GM12875 (cell line): ENCODE results near the gene FASTK.
A peak's percentile ranks its signal among the peaks of the same experiment; 100 is the strongest.

Source experiments
- H3K4me3 ChIP-seq: one replicate; pipeline ENCODE4 v1.5.1; 2011; ENCODE audit warnings: low read depth, low read length, control low read depth
- TF ChIP-seq, protein P1 (sequence below): IDR thresholded peaks from 2 replicates; pipeline ENCODE4 v1.5.1; 2011; ENCODE audit warnings: low read depth, mild to moderate bottlenecking, control low read depth, inconsistent platforms, low read length, moderate library complexity, borderline replicate concordance; ENCODE audit not compliant: insufficient read depth

Gene FASTK

DNA sequence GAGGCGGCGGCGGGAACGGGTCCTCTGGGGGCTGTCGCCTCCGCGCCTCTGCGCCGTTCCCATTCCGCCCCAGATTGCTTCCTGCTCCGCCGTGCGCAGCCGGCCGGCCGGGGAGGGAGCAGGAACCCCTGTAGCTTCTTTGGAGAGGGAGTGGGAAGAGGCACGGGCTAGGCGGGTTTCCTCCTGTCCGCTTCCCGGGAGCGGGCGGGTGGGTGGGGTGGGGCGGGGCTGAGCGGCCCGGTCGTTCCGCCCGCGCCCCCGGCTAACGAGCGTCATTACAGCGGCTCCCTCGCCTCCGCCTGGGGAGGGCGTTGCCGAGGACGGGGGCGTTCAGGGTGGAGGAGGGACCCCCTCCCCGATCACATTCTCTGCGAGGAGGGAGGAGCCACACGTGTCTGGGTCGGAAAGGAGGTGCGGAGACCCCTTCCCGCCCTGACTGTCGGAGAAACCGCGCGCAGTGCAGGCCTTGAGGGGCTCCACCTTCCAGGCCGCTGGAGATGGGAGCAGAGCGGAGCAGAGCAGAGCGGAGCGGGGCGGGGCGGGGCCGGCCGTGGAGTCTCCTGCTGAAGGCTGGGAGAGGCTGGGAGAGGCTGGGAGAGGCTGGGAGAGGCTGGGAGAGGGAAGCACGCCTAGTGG is 45.4 kb upstream of the FASTK start:
- no peak overlapping the region for H3K4me3 ChIP-seq
- TF ChIP-seq, protein P1, sequence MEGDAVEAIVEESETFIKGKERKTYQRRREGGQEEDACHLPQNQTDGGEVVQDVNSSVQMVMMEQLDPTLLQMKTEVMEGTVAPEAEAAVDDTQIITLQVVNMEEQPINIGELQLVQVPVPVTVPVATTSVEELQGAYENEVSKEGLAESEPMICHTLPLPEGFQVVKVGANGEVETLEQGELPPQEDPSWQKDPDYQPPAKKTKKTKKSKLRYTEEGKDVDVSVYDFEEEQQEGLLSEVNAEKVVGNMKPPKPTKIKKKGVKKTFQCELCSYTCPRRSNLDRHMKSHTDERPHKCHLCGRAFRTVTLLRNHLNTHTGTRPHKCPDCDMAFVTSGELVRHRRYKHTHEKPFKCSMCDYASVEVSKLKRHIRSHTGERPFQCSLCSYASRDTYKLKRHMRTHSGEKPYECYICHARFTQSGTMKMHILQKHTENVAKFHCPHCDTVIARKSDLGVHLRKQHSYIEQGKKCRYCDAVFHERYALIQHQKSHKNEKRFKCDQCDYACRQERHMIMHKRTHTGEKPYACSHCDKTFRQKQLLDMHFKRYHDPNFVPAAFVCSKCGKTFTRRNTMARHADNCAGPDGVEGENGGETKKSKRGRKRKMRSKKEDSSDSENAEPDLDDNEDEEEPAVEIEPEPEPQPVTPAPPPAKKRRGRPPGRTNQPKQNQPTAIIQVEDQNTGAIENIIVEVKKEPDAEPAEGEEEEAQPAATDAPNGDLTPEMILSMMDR, result no peak

DNA sequence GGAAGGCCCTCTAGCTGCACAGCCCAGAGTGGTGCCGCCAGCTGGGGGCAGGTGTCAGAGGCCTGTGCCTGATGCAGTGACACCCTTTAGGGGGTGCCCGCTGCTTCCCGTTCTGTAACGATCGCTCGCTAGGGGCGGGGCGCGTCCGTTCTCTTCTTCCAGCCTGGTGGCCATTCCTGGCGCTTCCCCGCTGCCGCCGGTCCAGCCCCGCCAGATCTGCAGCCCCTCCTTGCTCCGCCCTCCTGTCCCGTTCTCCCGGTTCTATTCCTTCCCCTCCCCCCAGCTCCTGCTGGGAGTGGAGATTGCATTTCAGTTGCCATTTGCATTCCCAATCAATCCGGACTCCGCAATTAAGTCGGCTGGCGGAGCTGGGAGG is 44.8 kb upstream of the FASTK start:
- no peak overlapping the region for H3K4me3 ChIP-seq
- TF ChIP-seq, protein P1, result no peak

DNA sequence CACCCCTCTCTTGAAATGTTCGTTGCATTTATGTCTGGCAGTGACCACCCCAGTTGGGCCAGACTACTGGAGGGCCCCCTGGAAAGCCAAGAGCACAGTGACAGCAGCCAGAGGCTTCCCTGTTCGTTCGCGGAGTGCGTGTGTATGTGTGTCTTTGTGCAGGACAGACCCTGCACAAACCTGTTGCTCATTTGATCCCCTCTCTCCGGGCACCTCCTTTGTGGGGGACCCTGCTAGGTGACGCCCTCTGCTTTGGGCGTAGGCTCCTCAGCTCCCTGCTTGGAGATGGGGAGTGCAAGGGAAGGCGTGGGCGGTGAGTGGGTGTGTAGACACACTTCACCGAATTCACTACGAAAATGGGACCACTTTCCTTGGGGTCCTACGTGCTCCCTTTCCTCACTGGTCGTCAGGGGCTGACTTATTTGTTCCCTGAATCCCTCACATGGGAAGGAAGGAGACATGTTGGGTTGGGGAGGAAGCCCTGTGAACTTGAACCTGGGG is 44.3 kb upstream of the FASTK start:
- TF ChIP-seq, protein P1, result no peak
- no peak overlapping the region for H3K4me3 ChIP-seq

DNA sequence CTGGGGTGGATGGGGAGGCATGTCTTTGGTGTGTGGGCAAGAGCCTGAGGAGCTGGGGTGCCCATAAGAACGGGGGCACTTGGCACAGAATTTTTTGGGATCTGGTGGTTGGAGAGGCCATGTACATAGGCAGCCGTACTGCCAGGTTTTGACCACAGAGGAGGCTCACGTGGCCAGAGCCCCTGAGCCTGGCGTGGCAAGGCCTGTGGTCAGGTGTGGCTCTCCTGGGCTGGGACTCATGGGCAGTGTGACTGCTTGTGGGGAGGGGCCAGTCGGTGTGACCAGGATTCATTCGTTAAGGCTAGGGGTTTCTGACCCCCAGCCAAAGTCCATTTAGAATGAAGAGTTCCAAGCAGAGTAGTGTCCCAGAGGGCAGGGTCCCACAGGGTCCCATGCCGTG is 43.9 kb upstream of the FASTK start:
- TF ChIP-seq, protein P1, result no peak
- H3K4me3 ChIP-seq, result no peak overlapping the region

DNA sequence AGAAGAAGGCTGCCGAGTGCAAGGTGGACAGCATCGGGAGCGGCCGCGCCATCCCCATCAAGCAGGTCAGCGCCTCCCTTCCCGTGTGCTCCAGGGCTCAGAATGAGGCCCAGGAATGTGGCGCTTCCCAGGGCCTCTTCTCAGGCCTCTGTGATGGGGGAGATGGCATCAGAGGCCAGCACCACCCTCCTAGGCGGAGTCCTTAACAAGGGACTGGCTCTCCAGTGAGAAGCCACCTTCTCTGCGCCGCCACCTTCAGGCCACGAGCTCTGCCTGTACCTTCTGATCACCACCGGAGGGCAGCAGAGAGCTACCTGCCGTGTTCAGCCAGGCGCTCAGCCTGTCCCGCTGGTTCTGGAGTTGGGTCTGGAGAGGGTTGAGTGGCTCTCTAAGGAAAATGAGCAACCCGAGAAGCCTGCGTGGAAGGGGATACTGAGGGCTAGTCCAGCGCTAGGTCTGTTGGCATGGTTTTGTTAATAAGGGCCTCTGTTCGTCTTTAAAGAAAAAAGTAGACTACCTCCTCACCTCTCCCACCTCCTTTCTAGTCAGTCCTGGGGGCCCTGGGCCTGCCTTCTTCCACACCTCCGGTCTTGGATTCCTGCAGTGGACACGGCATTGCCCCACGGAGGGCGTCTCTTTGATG is 43.3 kb upstream of the FASTK start:
- TF ChIP-seq, protein P1, result peak; percentile 99
- no peak overlapping the region for H3K4me3 ChIP-seq

DNA sequence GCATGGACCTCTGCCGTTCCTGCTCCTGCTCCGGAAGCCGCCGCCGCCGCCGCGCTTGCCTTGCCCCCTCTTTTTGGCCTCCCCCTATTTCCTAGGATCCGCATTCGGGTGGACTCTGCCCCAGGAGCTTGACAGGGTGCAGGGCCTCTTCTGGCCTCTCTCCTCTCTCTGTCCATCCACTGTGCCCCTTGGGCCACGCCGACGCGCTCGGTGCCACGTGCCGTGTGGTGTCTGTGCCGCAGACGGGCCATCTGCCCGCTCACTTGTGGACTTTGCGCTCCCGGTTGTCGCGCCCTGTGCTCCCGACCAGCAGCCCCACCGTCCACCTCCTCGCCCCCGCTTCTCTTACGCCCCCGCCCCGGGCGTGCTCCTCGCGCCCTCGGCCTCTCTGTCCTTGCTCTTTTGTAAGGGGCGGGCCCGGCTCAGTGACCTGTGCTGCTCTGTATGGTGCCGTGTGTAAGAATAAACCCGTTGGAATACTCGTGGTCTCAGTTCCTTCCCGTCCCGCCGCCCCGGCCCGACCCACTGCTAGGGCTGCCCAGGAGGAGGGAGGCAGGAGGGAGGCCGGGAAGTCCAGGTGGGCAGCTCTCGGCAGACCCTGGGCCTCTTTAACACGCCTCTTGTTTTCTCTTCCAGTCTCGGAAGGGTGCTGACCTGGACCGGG is 42.7 kb upstream of the FASTK start:
- TF ChIP-seq, protein P1, result no peak
- H3K4me3 ChIP-seq, result no peak overlapping the region
